GM12872 (cell line): ENCODE data around the gene RNGTT.

ENCODE experiments used
- CTCF ChIP-seq: IDR thresholded peaks from 3 replicates; pipeline ENCODE4 v1.5.1; 2011; ENCODE audit warnings: low read depth, mild to moderate bottlenecking, low read length, moderate library complexity; ENCODE audit not compliant: insufficient read depth

RNGTT gene

GRCh38 chr6:88921734-88922133 is 41.7 kb downstream of the RNGTT start:
- TF ChIP-seq CTCF = no peak

GRCh38 chr6:88920774-88921733 is 42.4 kb downstream of the RNGTT start:
- no peak for TF ChIP-seq CTCF

- no peak for TF ChIP-seq CTCF
These were observed 43.3 kb downstream of the RNGTT start for GRCh38 chr6:88920088-88920487.

GRCh38 chr6:88919032-88919431 is 44.4 kb downstream of the RNGTT start:
- no peak for TF ChIP-seq CTCF

GRCh38 chr6:88916615-88917208 is 46.7 kb downstream of the RNGTT start:
- no peak for TF ChIP-seq CTCF

- no peak for TF ChIP-seq CTCF
These were observed 48.4 kb downstream of the RNGTT start for GRCh38 chr6:88914895-88915598.

- no peak for TF ChIP-seq CTCF
These were observed 49.2 kb downstream of the RNGTT start for GRCh38 chr6:88914180-88914579.
